ENCODE data around the gene FST.

DNA sequence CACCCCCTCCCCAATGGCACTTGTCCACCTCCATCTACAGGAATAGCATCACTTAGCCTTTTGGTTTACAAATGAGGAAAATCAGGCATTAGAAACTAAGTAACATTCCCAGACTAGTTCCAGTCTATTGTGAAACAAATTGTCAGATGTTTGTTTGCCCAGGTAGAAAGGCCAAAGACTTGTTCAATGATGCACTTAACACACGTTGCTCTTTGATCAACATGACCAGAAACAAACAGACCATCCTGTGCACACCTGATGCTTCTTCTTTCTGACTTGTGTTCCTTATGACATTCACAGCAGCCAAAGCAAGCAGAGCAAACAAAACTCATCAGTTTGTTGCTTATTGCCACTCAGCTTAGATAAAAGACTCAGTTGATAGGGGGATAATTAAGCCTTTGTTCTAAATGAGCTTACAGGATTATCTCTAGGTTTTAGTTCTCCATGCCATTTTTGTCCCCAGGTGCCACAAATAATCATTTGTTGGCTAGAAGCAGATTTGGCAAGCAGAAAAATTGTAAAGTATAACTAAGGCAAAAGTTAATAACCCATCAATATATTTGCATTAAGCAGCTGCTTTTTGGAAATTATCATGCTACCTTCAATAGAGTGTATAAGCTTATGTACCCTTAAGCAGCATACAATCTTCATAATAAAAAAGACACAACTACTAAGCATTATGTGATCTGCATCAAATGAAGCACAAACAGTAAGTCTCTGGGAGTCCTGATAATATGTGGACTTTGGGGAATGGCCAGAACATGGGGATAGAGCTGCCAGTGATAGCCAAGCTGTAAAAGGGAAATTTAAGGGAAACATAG is 26.3 kb upstream of the FST start:
- TF ChIP-seq, protein P1, sequence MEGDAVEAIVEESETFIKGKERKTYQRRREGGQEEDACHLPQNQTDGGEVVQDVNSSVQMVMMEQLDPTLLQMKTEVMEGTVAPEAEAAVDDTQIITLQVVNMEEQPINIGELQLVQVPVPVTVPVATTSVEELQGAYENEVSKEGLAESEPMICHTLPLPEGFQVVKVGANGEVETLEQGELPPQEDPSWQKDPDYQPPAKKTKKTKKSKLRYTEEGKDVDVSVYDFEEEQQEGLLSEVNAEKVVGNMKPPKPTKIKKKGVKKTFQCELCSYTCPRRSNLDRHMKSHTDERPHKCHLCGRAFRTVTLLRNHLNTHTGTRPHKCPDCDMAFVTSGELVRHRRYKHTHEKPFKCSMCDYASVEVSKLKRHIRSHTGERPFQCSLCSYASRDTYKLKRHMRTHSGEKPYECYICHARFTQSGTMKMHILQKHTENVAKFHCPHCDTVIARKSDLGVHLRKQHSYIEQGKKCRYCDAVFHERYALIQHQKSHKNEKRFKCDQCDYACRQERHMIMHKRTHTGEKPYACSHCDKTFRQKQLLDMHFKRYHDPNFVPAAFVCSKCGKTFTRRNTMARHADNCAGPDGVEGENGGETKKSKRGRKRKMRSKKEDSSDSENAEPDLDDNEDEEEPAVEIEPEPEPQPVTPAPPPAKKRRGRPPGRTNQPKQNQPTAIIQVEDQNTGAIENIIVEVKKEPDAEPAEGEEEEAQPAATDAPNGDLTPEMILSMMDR (IDR thresholded peaks at IDR 0.05), result no peak
- no peak for TF ChIP-seq POLR2AphosphoS5 (IDR thresholded peaks at IDR 0.05)
- no peak for TF ChIP-seq EP300 (IDR thresholded peaks at IDR 0.05)
